ENCODE measurements around the gene ATXN3L. TPM values are rescaled to one million over a fixed set of nuclear protein-coding genes. Genes with fewer than 3 reads are reported as not detected.

Gene ATXN3L
- total RNA-seq, 4 donors from 2014 or later, result not detected

DNA sequence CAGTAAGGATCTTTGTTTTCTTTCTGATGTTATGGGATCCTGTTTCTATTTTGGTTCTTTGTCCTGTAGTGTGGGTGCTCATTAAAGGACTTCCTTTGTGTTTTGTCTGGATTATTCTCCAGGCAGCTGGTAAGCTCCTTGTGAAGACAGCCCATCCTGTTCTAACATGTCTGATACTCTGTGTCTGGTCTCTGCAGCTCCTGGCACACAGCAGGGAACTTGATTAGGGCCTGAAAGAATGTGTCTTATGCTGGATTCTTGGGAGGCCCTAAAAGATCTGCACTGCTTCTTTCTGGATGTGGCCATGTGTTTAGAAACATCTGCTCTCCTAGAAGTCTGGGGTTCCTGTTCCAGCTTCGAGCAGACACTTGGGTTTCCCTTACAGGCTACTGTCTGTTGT, 38.1 kb upstream of the ATXN3L start:
- TF ChIP-seq, protein P1, sequence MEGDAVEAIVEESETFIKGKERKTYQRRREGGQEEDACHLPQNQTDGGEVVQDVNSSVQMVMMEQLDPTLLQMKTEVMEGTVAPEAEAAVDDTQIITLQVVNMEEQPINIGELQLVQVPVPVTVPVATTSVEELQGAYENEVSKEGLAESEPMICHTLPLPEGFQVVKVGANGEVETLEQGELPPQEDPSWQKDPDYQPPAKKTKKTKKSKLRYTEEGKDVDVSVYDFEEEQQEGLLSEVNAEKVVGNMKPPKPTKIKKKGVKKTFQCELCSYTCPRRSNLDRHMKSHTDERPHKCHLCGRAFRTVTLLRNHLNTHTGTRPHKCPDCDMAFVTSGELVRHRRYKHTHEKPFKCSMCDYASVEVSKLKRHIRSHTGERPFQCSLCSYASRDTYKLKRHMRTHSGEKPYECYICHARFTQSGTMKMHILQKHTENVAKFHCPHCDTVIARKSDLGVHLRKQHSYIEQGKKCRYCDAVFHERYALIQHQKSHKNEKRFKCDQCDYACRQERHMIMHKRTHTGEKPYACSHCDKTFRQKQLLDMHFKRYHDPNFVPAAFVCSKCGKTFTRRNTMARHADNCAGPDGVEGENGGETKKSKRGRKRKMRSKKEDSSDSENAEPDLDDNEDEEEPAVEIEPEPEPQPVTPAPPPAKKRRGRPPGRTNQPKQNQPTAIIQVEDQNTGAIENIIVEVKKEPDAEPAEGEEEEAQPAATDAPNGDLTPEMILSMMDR (IDR thresholded peaks at IDR 0.05; ENCODE audit: low read depth), result no peak

DNA sequence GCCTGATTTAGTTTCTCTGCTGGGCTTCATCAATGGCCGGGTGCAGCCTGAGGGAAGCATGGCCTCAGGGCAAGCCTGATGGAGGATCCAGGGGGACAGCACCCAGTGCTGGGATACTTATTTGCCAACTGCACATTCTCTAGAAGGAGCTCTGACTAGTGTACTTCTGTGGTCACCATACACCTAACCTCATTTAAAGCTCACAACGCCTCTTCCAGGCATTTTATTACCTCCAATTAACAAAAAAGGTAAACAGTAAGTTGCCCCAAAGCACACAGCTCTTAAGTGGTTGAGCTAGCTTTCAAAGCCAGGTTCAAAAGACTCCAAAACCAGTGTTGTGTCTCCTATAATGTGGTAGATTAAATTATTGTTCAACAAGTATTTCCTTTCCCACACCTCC, 26.8 kb upstream of the ATXN3L start:
- TF ChIP-seq, protein P1 (IDR thresholded peaks at IDR 0.05; ENCODE audit: low read depth), result no peak

DNA sequence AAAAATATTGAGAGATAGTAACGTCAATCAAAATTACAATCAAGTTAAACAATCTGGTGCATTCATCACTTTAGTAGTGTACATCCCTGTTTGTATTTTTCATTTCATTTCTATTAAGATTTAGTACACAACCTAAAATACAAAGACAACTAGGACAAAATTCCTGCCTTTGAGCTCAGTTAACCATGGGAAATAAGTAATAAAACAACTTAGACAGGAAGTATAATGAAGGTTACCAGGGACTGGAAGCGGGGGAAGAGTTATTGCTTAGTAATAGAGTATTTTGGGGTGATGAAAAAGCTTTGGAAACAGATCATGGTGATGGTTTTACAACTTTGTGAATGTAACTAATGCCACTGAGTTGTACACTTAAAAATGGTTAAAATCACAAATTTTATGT, 25.6 kb upstream of the ATXN3L start:
- TF ChIP-seq, protein P1 (IDR thresholded peaks at IDR 0.05; ENCODE audit: low read depth), result no peak

DNA sequence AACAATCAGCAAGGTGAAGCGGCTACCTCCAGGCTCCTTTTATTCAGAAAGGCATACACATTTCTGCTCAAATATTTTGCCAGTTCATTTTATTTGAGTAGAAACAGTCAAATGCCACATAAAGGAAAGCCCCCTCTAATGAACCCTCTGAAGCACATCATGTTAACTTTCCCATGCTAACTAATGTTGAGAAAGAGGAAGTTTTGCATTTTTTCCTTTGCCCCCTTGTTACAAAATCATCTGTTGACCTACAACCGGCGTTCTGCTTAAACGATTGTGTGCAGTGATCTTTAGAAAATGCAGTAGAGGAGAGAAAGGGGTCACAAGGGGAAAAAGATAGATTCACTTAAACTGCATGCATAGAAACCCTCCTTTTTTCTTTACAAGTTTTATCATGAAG, 25.2 kb upstream of the ATXN3L start:
- TF ChIP-seq, protein P1 (IDR thresholded peaks at IDR 0.05; ENCODE audit: low read depth), result no peak

DNA sequence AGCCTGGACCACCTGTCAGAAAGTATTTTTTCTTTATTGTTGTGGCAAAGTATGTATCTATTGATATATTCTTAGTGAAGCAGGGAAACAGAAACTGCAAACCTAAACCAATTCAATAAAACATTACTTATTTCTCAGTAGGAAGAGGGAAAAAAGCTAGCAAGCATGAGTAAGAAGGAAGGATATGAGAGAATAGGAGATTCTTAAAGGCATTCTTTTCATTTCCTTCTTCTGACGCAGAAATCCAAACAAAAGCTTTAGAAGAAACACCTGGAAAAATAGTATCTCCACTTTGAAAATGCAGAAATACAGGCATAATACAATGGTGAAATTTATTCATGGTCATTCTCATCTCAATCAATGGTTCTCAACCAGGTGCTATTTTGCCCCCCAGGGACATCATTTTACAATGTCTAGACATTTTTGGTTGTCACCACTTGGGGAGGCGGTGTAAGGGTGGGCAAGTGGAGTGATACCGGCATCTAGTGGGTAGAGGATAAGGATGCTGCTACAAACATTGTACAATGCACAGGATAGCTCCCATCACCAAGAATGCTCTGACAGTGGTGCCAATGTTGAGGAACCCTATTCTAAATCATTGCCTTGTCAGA, 21.7 kb upstream of the ATXN3L start:
- TF ChIP-seq, protein P1 (IDR thresholded peaks at IDR 0.05; ENCODE audit: low read depth), result no peak

DNA sequence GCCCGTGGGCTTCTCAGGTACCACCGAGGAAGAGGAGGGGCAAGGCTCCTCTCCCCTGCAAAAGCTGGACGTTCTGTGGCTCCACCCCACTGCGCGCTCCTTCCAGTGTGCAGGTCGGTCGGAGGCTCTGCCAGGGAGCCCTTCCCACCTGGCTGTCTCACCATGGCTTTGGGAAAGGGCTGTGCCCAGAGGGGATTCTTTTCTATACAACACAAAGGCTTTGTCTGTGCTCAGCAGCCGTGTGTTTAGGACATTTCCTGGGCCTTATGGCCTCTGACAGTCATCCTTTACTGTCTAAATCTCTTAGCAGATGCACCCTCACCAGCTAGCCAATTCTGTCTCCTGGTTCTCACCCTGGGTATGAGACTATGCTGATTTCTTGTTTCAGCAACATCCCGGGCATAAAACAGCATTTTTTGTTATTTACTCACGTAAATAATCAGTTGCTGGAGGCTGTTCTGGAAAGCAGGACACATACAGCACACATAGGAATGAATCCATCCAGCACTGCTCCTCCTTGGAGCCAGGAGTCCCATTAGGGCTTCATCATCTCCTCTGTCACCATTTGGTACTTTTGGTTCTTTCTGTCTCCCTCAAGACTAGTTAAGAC, 20.4 kb upstream of the ATXN3L start:
- TF ChIP-seq, protein P1 (IDR thresholded peaks at IDR 0.05; ENCODE audit: low read depth), result no peak

DNA sequence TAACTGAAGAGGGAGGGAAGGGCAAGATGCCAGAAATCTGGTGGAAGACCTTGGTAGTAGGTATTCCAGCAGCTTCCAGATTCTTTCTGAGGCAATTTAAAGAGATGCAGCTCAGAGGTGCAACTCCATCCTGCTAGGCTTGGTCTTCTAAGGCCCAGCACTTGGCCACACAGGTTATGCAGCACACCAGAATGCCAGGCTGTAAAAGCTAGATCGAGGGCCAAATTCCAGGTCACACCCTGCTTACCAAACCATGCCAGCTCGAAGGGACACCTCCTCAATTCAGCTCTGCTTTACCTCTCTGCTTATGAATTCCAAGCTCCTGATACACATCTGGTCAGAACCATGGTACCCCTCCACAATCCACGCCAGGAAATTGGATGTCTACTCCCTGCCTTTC, 19.8 kb upstream of the ATXN3L start:
- TF ChIP-seq, protein P1 (IDR thresholded peaks at IDR 0.05; ENCODE audit: low read depth), result no peak

Data from subcutaneous adipose tissue (tissue), 4 donors.